ENCODE measurements around the gene ZFHX3. TPM values are rescaled to one million over a fixed set of nuclear protein-coding genes. Genes with fewer than 3 reads are reported as not detected.

ZFHX3 gene
- total RNA-seq, 1 experiment from 2014 or later: 1.5 TPM

GRCh38 chr16:72879846-72880245, 168.1 kb downstream of the ZFHX3 start:
- Histone ChIP-seq H3K4me2 (ENCODE audit: insufficient read depth, insufficient read length, low read length) (no peak overlapping the region), H3K79me2 (ENCODE audit: insufficient read depth, low read length) (no peaks in the 10 kb centered on the region), H4K91ac (ENCODE audit: insufficient read length, low read depth, low read length) (no peak overlapping the region), H3K9ac (ENCODE audit: extremely low read depth, insufficient read length, low read length) (no peak overlapping the region), H3K4me1 (ENCODE audit: insufficient read depth, low read length) (no peaks in the 10 kb centered on the region), H2AFZ (ENCODE audit: low read length) (no peak overlapping the region), H2BK15ac (ENCODE audit: low read depth, low read length) (no peak overlapping the region), H3K79me1 (ENCODE audit: insufficient read depth, low read depth, low read length, poor library complexity, severe bottlenecking) (no peaks in the 10 kb centered on the region), H3K56ac (ENCODE audit: insufficient read length, low read depth, low read length) (no peak overlapping the region), H3K9me3 (ENCODE audit: control insufficient read depth, low read depth, low read length) (no peaks in the 10 kb centered on the region), H2AK5ac (ENCODE audit: insufficient read length, low read length) (no peak overlapping the region), H3K18ac (ENCODE audit: insufficient read length, low read depth, low read length) (no peak overlapping the region), H4K5ac (ENCODE audit: insufficient read length, low read depth, low read length) (no peak overlapping the region), H3K27me3 (ENCODE audit: insufficient read depth, low read length) (no peaks in the 10 kb centered on the region), H3K14ac (ENCODE audit: insufficient read depth, low read length) (no peak overlapping the region), H2BK120ac (ENCODE audit: low read depth, low read length, poor library complexity, severe bottlenecking) (no peak overlapping the region), H3T11ph (ENCODE audit: low read length) (no peak overlapping the region), H3K23me2 (ENCODE audit: insufficient read length, low read depth, low read length, poor library complexity, severe bottlenecking) (peaks cover 5% of the 10 kb centered on the region), H4K20me1 (ENCODE audit: control insufficient read depth, insufficient read depth, insufficient read length) (no peaks in the 10 kb centered on the region), H2BK5ac (ENCODE audit: insufficient read length, low read length) (no peak overlapping the region), H3K23ac (ENCODE audit: insufficient read length, low read depth, low read length) (no peak overlapping the region), H2BK20ac (ENCODE audit: low read depth, low read length, poor library complexity, severe bottlenecking) (no peak overlapping the region), H3K27ac (ENCODE audit: insufficient read length, low read depth, low read length) (no peak overlapping the region), H2BK12ac (ENCODE audit: insufficient read length, low read depth, low read length) (no peak overlapping the region), H4K8ac (replicated peaks; ENCODE audit: insufficient read length, low read depth, low read length) (no peak overlapping the region), H3K4ac (ENCODE audit: low read depth, low read length) (no peak overlapping the region)
- Mint-ChIP-seq H3K4me1 (peaks cover 0 to 8% of the 10 kb centered on the region in 2 experiments; a peak in 2 of 4 replicates), H3K9me3 (no peaks in the 10 kb centered on the region), H3K27ac (no peak overlapping the region; a peak in 1 of 7 replicates), H3K36me3 (ENCODE audit: insufficient read depth in 1 of 3, low read depth in 3 of 3) (no peaks in the 10 kb centered on the region), H3K4me3 (no peak overlapping the region), H3K27me3 (ENCODE audit: low read depth) (no peaks in the 10 kb centered on the region; the same call in 1 of the 2 replicates)
- no CpG with 5 or more reads among the region's 11 CpGs for WGBS (ENCODE audit: extremely low coverage, insufficient read length, low lambda C conversion rate)
- DNase-seq: no peak
- TF ChIP-seq CTCF (conservative IDR thresholded peaks at IDR 0.05): no peak

All from H9 (cell line).